Measurements from ENCODE around the gene TTK. TPM values are rescaled to one million over a fixed set of nuclear protein-coding genes. Genes with fewer than 3 reads are reported as not detected.

The TTK gene
- total RNA-seq, 2 experiments from 2014 or later: 46.0 to 49.5 TPM

DNA sequence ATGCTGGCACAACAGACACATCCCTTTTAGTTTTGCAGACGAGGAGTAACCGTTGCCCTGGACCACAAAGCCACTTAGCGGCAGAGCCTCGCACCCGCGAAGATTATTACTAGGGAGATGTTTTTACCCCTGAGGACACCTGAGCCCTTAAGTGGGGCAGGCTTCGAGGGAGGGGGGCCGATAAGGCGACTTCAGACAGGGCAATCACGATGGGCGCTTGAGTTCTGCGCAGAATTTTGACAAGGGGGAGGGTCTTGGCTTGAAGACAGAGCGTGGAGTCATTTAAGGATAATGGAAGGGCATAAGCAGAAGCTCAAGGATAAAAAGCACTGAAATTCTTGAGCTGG lies 650 bp upstream of the TTK start:
- ChIA-PET POLR2A (interaction anchor here (0.7 to 2.2 kb wide), 10 partner anchors 9 to 103 kb away, joined by 3 to 12 read pairs (median 4); partner anchors contain the start of gene BCKDHB), CTCF (ENCODE audit: unreplicated experiment) (no interaction called here)
- H4K20me1 ChIP-seq (ENCODE audit: insufficient read depth, low read length): no peaks in the 10 kb centered on the region
- H2AFZ ChIP-seq (ENCODE audit: low read length): peak overlapping the region; percentile 94
- H3K4me2 ChIP-seq (ENCODE audit: low read length): peak overlapping the region; percentile 91
- no peak for DNase-seq (ENCODE audit: low spot score)
- intact Hi-C loops (cut with micrococcal nuclease; ENCODE audit: unreplicated experiment): loop anchor here (1.0 to 5.0 kb wide), 2 partner anchors 103 to 926 kb away; partner anchors contain the start of genes BCKDHB and PHIP
- peaks cover 38% of the 10 kb centered on the region for H3K79me2 ChIP-seq (ENCODE audit: insufficient read depth, low read depth, low read length)
- TF ChIP-seq EZH2phosphoT487 (IDR thresholded peaks at IDR 0.05; ENCODE audit: borderline replicate concordance, low read depth, low read length): no peak
- TF ChIP-seq, protein P1, sequence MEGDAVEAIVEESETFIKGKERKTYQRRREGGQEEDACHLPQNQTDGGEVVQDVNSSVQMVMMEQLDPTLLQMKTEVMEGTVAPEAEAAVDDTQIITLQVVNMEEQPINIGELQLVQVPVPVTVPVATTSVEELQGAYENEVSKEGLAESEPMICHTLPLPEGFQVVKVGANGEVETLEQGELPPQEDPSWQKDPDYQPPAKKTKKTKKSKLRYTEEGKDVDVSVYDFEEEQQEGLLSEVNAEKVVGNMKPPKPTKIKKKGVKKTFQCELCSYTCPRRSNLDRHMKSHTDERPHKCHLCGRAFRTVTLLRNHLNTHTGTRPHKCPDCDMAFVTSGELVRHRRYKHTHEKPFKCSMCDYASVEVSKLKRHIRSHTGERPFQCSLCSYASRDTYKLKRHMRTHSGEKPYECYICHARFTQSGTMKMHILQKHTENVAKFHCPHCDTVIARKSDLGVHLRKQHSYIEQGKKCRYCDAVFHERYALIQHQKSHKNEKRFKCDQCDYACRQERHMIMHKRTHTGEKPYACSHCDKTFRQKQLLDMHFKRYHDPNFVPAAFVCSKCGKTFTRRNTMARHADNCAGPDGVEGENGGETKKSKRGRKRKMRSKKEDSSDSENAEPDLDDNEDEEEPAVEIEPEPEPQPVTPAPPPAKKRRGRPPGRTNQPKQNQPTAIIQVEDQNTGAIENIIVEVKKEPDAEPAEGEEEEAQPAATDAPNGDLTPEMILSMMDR (conservative IDR thresholded peaks at IDR 0.05; ENCODE audit: low read length): no peak
- no peaks in the 10 kb centered on the region for H3K9me3 ChIP-seq (ENCODE audit: low read length)
- H3K4me3 ChIP-seq (ENCODE audit: low read depth, low read length, poor library complexity, severe bottlenecking): peak overlapping the region; percentile 93
- TSS peak; percentile 98 for BruUV-seq (replicated peaks)
- H3K36me3 ChIP-seq (ENCODE audit: insufficient read depth, low read length): peaks cover 32% of the 10 kb centered on the region
- H3K4me1 ChIP-seq (ENCODE audit: insufficient read depth, low read length, poor library complexity, severe bottlenecking): peaks cover 29% of the 10 kb centered on the region
- H3K9me2 ChIP-seq (ENCODE audit: insufficient read depth, low read length): no peaks in the 10 kb centered on the region
- H3K27ac ChIP-seq (ENCODE audit: low read depth, low read length, poor library complexity, severe bottlenecking): peak overlapping the region; percentile 78

DNA sequence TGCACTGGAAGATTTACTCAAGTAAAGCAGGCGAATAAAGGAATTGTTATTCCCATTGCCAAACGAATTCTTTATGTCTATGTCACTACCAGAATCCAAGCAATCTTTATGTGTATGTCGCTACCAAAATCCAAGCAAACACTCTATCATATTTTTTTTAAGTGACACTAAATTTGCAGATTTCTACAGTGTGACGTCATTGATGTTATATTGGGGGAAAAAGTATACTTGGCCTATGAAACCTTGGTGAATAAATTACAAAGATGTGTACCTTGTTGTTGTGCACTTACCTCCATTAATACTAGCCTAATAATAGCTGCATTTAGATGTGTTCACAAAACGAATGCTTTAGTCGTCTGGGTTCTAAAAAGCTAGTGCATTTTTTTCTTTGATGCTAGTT lies 957 bp downstream of the TTK start:
- H3K27ac ChIP-seq (ENCODE audit: low read depth, low read length, poor library complexity, severe bottlenecking): peak overlapping the region; percentile 78
- TF ChIP-seq, protein P1 (conservative IDR thresholded peaks at IDR 0.05; ENCODE audit: low read length): no peak
- TF ChIP-seq EZH2phosphoT487 (IDR thresholded peaks at IDR 0.05; ENCODE audit: borderline replicate concordance, low read depth, low read length): no peak
- no TSS peak for BruUV-seq (replicated peaks)
- intact Hi-C loops (cut with micrococcal nuclease; ENCODE audit: unreplicated experiment): no loop called here
- peaks cover 48% of the 10 kb centered on the region for H3K36me3 ChIP-seq (ENCODE audit: insufficient read depth, low read length)
- ChIA-PET CTCF (ENCODE audit: unreplicated experiment) (no interaction called here), POLR2A (interaction anchor here (0.6 to 1.4 kb wide), 8 partner anchors 9 to 434 kb away, joined by 3 to 8 read pairs (median 3); partner anchors contain the start of gene BCKDHB)
- peak overlapping the region; percentile 93 for H3K4me3 ChIP-seq (ENCODE audit: low read depth, low read length, poor library complexity, severe bottlenecking)
- DNase-seq (ENCODE audit: low spot score): no peak
- peaks cover 29% of the 10 kb centered on the region for H3K4me1 ChIP-seq (ENCODE audit: insufficient read depth, low read length, poor library complexity, severe bottlenecking)
- H2AFZ ChIP-seq (ENCODE audit: low read length): peak overlapping the region; percentile 94; the same call in 1 of the 2 replicates
- H3K9me2 ChIP-seq (ENCODE audit: insufficient read depth, low read length): no peaks in the 10 kb centered on the region
- no peaks in the 10 kb centered on the region for H4K20me1 ChIP-seq (ENCODE audit: insufficient read depth, low read length)
- H3K79me2 ChIP-seq (ENCODE audit: insufficient read depth, low read depth, low read length): peaks cover 38% of the 10 kb centered on the region
- no peaks in the 10 kb centered on the region for H3K9me3 ChIP-seq (ENCODE audit: low read length)
- H3K4me2 ChIP-seq (ENCODE audit: low read length): peak overlapping the region; percentile 92

- DNase-seq (ENCODE audit: low spot score): no peak
- POLR2A ChIA-PET: interaction anchor here (0.6 to 1.4 kb wide), 4 partner anchors 11 to 100 kb away, joined by 3 to 8 read pairs (median 4); partner anchors contain the start of gene BCKDHB
- Histone ChIP-seq H3K79me2 (ENCODE audit: insufficient read depth, low read depth, low read length) (peaks cover 38% of the 10 kb centered on the region), H3K4me1 (ENCODE audit: insufficient read depth, low read length, poor library complexity, severe bottlenecking) (peaks cover 29% of the 10 kb centered on the region), H2AFZ (ENCODE audit: low read length) (no peak overlapping the region), H3K4me2 (ENCODE audit: low read length) (peak overlapping the region; percentile 92), H4K20me1 (ENCODE audit: insufficient read depth, low read length) (no peaks in the 10 kb centered on the region), H3K4me3 (ENCODE audit: low read depth, low read length, poor library complexity, severe bottlenecking) (peak overlapping the region; percentile 93), H3K9me3 (ENCODE audit: low read length) (no peaks in the 10 kb centered on the region), H3K36me3 (ENCODE audit: insufficient read depth, low read length) (peaks cover 58% of the 10 kb centered on the region), H3K9me2 (ENCODE audit: insufficient read depth, low read length) (no peaks in the 10 kb centered on the region), H3K27ac (ENCODE audit: low read depth, low read length, poor library complexity, severe bottlenecking) (no peak overlapping the region)
- CTCF ChIA-PET (ENCODE audit: unreplicated experiment): no interaction called here
- BruUV-seq (replicated peaks): no TSS peak
- intact Hi-C loops (cut with micrococcal nuclease; ENCODE audit: unreplicated experiment): no loop called here
- no peak for TF ChIP-seq EZH2phosphoT487 (IDR thresholded peaks at IDR 0.05; ENCODE audit: borderline replicate concordance, low read depth, low read length)
- TF ChIP-seq, protein P1 (conservative IDR thresholded peaks at IDR 0.05; ENCODE audit: low read length): no peak
Measured at GRCh38 chr6:80006541-80006940, 2.1 kb downstream of the TTK start.

Measured in OCI-LY7 (cell line).